ENCODE data around the gene LMBR1L. TPM values are rescaled to one million over a fixed set of nuclear protein-coding genes. Genes with fewer than 3 reads are reported as not detected.
A peak's percentile ranks its signal among the peaks of the same experiment; 100 is the strongest.

LMBR1L gene
- polyA plus RNA-seq, 3 donors, result 22.5 to 38.7 (median 28.2) TPM

GRCh38 chr12:49126852-49127763, 16.5 kb upstream of the LMBR1L start:
- WGBS, 3 donors, result 80 to 89% (median 85%) methylated on average over 4 of the region's 4 CpGs

DNA sequence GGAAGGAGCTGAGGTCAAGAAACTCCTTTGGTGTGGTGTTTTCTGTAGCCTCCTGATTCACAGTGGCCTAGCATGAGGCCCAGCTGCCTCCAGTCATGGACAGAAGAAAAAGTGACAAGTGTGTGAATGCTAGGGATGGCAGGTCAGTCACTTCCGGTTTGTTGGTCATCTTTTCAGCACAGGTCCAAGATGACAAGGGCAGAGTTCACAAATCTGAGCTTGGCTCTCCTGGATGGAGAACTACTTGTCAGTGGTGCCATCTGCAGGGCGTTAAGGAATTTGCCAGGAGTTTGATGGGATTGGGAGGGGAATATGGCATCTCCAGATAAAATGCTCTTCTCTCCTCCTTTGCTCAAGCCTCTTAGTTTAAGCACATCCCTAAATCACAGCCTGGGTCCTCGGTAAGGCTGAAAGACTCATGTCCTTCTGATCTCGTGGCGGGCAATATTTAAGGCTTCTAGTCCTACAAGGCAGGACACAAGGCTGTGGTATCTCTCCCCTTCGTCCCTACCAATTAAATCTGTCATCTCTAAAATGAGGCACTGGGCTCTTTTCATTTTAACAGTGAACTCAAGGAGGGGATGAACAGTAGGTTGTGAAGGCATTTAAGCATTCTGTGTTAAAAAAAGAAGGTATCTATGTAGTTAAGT, 10.5 kb upstream of the LMBR1L start:
- 23 to 39% (median 31%) methylated on average over 6 of the region's 6 CpGs for WGBS, 3 donors
- no peak overlapping the region for H3K27ac ChIP-seq (ENCODE audit: low read depth, low read length)

More at GRCh38 chr12:49126852-49127763, 16.5 kb upstream of the LMBR1L start:
- no peak overlapping the region for H3K27ac ChIP-seq (ENCODE audit: low read depth, low read length)

- WGBS, 3 donors, result 45 to 57% (median 51%) methylated on average over 6 of the region's 6 CpGs
- H3K27ac ChIP-seq (ENCODE audit: low read depth, low read length), result no peak overlapping the region
Measured at GRCh38 chr12:49111206-49111605, 559 bp upstream of the LMBR1L start.

GRCh38 chr12:49109641-49110463, 795 bp downstream of the LMBR1L start:
- H3K27ac ChIP-seq (ENCODE audit: low read depth, low read length), result peak overlapping the region; percentile 48
- 3 to 5% (median 4%) methylated on average over 31 to 33 of the region's 33 CpGs for WGBS, 3 donors

GRCh38 chr12:49108958-49109404, 1.7 kb downstream of the LMBR1L start:
- WGBS, 3 donors, result 13 to 20% (median 18%) methylated on average over 4 of the region's 4 CpGs
- no peak overlapping the region for H3K27ac ChIP-seq (ENCODE audit: low read depth, low read length)

- H3K27ac ChIP-seq (ENCODE audit: low read depth, low read length), result no peak overlapping the region
- WGBS, 3 donors, result 53 to 85% (median 58%) methylated on average over 9 of the region's 9 CpGs
Measured at GRCh38 chr12:49105504-49106084, 5.1 kb downstream of the LMBR1L start.

GRCh38 chr12:49104822-49105221, 5.8 kb downstream of the LMBR1L start:
- H3K27ac ChIP-seq (ENCODE audit: low read depth, low read length), result no peak overlapping the region
- 63 to 75% (median 70%) methylated on average over 3 of the region's 3 CpGs for whole genome bisulfite sequencing, 3 donors

DNA sequence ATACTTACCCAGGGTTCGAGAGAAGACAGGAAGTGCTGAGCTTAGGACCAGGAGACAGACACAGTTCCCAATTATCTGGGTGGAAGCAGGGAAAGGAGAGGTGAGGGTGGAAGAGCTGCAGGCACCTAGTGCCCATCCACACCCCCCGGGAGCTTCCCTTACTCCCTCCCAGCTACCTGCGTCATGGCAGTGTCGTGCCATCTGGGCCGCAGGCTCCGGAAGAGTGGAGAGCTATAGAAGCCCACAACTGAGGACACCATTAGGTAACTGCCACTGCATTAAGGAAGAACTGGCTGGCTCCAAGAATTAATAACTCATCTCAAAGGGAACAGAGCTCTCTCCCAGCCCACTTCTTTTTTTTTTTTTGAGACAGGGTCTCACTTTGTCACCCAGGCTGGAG, 10.3 kb downstream of the LMBR1L start:
- no peak overlapping the region for H3K27ac ChIP-seq (ENCODE audit: low read depth, low read length)
- WGBS, 3 donors, result 93 to 98% (median 96%) methylated on average over 6 of the region's 6 CpGs

DNA sequence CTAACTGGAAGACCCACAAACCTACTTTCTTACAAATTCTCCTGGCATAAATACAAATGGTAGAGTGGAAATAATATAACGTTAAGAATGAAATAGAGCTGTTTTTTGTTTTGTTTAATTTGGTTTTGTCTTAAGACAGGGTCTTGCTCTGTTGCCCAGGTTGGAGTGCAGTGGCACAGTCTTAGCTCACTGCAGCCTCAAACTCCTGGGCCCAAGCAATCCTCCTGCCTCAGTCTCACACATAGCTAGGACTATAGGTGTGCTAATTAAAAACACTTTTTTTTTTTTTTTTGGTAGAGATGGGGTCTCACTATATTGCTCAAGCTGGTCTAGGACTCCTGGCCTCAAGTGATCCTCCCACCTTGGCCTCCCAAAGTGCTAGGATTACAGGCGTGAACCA, 11.9 kb downstream of the LMBR1L start:
- H3K27ac ChIP-seq (ENCODE audit: low read depth, low read length), result no peak overlapping the region
- 86 to 100% (median 91%) methylated on average over 2 of the region's 2 CpGs for WGBS, 3 donors

- 63 to 71% (median 66%) methylated on average over 4 of the region's 4 CpGs for WGBS, 3 donors
- no peak overlapping the region for H3K27ac ChIP-seq (ENCODE audit: low read depth, low read length)
Measured at GRCh38 chr12:49098035-49098451, 12.6 kb downstream of the LMBR1L start.

DNA sequence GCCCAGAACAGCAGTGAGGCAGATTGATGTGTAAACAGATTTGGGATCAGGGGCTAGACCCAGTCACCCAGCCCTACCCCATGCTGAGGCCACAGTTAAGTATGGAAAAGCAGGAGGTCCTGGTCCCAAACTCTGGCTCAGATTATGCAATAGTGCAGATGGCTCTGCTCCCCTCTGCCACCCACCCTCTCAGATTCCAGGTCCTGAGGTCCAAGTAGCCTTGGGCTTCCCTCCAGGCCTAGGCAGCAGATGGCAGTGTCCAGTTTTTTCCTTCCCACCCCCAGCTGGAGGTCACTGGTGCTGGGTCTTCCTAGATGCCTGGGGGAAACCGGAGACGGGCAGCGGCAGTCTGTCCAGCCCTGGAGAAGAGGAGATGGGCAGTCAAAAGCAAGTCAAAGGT, 13.3 kb downstream of the LMBR1L start:
- H3K27ac ChIP-seq (ENCODE audit: low read depth, low read length), result no peak overlapping the region

DNA sequence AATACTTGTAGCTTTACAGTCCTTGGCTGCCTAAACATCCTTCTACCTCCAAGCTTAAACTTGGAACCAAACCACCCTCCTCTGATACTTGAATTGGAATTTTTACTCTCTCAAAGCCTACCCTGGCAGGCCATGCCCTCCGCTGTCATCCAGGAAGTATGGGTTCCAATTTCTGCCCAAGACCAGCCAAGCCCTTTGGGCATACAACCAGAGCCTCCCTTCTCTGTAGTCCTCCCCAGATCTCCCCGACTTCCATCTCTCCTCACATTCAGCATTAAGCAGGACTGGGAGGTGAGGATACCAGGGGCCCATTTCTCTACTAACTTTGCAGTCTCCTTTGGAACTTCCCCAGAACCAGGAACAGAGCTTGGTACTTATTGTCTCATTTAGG, 15.7 kb downstream of the LMBR1L start:
- no peak overlapping the region for H3K27ac ChIP-seq (ENCODE audit: low read depth, low read length)
- 70 to 80% (median 77%) methylated on average over 2 of the region's 2 CpGs for WGBS, 3 donors

More for the DNA sequence above, 13.3 kb downstream of the LMBR1L start:
- 67 to 90% (median 90%) methylated on average over 3 of the region's 3 CpGs for WGBS, 3 donors

DNA sequence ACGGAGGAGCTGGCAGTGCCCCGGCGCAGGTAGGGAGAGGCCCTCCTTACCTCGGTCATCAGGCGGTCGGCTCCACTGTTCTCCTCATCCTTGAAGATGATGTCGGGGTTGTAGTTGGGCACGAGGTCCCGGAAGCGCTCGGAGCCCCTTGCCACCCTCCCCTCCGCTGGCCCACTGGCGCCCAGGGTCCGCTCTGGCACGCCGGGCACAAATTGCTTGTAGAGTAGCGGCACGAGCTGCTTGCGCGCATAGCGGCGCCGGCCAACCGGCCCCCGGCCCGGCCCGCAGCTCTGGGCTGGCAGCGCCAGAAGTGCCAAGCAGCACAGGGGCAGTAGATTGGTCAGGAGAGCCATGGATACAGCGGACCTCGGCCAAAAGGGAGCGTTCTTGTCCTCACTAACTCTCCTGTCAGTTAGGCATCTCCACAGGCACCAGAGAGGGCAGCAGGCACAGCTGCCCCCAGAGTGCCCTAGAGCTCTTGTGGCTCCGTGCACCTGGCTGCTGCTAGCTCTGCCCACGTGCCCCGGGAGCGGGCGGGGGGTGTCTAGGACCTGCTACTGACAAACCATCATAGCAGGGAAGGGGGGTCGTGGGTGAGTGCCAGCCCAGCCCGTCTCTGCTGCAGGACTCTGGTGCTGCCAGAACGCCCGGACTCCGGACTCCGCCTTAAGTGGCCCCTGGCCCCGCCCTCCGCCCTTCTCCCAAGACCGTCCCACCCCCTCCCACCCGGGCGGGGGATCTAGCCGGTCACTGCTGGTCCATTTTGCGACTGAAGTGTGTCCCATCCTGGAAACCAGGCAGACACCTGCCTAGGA, 16.3 kb downstream of the LMBR1L start, which contains the start of gene DHH:
DHH (minus strand) TSS at position 642 of the 815 bp plus-strand sequence; CDS start at position 353, 289 bp downstream.
- WGBS, 3 donors, result 2 to 4% (median 3%) methylated on average over 43 to 49 of the region's 49 CpGs
- no peak within 1 kb of the TSS for H3K27ac ChIP-seq (ENCODE audit: low read depth, low read length)

DNA sequence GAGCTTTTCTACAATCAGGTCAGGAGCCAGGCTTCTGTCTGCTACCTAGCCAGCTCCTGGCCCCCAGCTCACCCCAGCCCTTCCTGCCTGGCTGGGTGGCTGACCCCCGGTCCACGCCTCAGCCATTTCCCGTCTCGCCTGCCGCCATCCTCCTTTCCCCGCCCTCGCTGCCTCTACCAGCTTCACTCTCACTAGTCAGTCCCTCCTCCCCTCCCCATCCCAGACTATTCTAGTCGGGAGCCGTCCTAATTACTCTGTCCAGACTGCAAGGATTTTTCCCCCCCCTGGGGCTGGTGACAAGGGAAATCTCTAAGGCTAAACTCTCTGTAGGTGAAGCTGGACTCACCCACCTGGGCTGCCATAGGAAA, 16.9 kb downstream of the LMBR1L start:
- no peak overlapping the region for H3K27ac ChIP-seq (ENCODE audit: low read depth, low read length)
- WGBS, 3 donors, result 1 to 11% (median 7%) methylated on average over 9 of the region's 9 CpGs

DNA sequence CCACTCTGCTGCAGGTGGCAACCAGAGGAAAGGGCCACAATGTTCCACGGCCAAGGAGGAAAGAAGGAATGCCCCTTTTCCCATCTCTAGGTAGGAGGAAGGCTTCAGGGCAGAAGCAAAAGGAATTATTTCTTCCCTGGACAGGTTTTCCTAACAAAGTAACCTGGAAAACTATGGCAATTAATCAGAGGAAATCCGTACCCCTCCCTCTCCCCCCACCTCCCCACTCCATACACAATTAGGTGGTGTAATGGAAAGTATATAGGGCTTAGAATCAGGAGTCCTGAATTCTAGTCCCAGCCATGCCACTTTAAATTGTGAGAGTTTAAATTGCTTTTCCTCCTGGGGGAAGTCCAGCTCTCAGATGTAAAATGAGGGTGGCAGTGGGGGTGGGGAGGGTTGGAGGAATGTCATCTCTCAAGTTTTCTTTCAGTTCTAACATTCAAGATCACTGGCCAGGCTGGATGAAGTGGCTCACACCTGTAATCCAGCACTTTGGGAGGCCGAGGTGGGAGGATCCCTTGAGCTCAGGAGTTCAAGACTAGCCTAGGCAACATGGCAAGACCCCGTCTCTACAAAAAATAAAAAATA, 17.7 kb downstream of the LMBR1L start:
- WGBS, 3 donors, result 37 to 67% (median 64%) methylated on average over 4 of the region's 4 CpGs
- no peak overlapping the region for H3K27ac ChIP-seq (ENCODE audit: low read depth, low read length)

GRCh38 chr12:49092086-49092815, 18.4 kb downstream of the LMBR1L start:
- no peak overlapping the region for H3K27ac ChIP-seq (ENCODE audit: low read depth, low read length)
- 2 to 4% (median 2%) methylated on average over 31 to 32 of the region's 32 CpGs for WGBS, 3 donors

GRCh38 chr12:49091836-49092085, 18.9 kb downstream of the LMBR1L start:
- 3 to 5% (median 4%) methylated on average over 14 of the region's 14 CpGs for WGBS, 3 donors
- no peak overlapping the region for H3K27ac ChIP-seq (ENCODE audit: low read depth, low read length)

All from adipose tissue (tissue), 3 donors.